SK-N-MC (cell line): ENCODE data around the gene JAG1.

Experiments
- EZH2 ChIP-seq: fragments of 200-600 bp; sonication (generic); IDR thresholded peaks from one replicate; pipeline ENCODE4 v1.6.1; 2017; ENCODE audit warnings: antibody characterized with exemption
- POLR2AphosphoS5 ChIP-seq: IDR thresholded peaks from 2 replicates; pipeline ENCODE4 v1.6.1; 2012; ENCODE audit warnings: mild to moderate bottlenecking, low read depth, low read length, borderline replicate concordance

DNA sequence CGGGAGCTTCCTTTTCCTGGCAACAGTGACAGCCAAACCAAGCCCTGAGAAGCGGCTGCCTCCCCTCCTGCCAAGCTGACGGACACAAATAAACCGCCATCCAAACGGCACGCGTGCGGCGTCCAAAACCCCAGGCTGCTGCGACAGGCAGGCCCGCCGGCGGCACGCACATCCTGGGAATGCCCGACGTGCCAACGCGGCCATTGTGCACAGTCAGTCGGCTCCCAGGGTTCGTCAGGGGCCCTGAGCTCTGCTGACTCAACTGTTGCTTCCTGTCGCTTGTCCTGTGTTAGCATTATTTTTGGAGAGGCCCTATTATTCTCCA is 6.8 kb downstream of the JAG1 start:
- TF ChIP-seq EZH2 (no peak), POLR2AphosphoS5 (no peak)
